GM12878 (cell line): Measurements from ENCODE around the gene MPIG6B. TPM values are rescaled to one million over a fixed set of nuclear protein-coding genes. Genes with fewer than 3 reads are reported as not detected.

Experiments
- ATAC-seq: fragments of 200-7000 bp; cut with Tn5 transposase; 3 replicates; pipeline ENCODE4 v1.9.1; 2020; ENCODE audit warnings: mild to moderate bottlenecking, moderate library complexity
- BruUV-seq: library from RNA; stranded (reverse); fragments of 400-500 nt; replicated peaks from 2 replicates; lab custom pipeline; 2021; lab: Mats Ljungman, UMichigan
- CTCF ChIA-PET: fragments of 300-600 bp; sonication (Branson Sonifier 250); formaldehyde crosslinking; extraction: SDS; loops from one replicate; lab custom pipeline; 2021; ENCODE audit warnings: inconsistent platforms; lab: Yijun Ruan, JAX
- POLR2A ChIA-PET: fragments of 350-600 bp; formaldehyde crosslinking; extraction: SDS; loops from one replicate; lab custom pipeline; 2021; ENCODE audit warnings: inconsistent platforms; lab: Charles Lee
- RAD21 ChIA-PET: fragments of 300-600 bp; sonication (Branson Sonifier 250); formaldehyde crosslinking; loops from one replicate; lab custom pipeline; 2023; ENCODE audit warnings: antibody characterized with exemption; ENCODE audit not compliant: unreplicated experiment; lab: Charles Lee
- SMC1A ChIA-PET: fragments of 300-600 bp; sonication (Branson Sonifier 250); formaldehyde crosslinking; loops from one replicate; lab custom pipeline; 2023; ENCODE audit not compliant: unreplicated experiment, uncharacterized antibody; lab: Charles Lee
- DNase-seq: peaks from one replicate; pipeline ENCODE4 v3.0.0-alpha.2; 2011; ENCODE audit warnings: low read depth, low spot score
- FAIRE-seq: peaks from 3 replicates; lab custom pipeline; 2011; peaks lifted over from hg19 to GRCh38; lab: Jason Lieb, UNC
- H2AFZ ChIP-seq: 2 replicates; pipeline ENCODE4 v1.6.0; 2011; ENCODE audit warnings: low read depth, low read length, control low read depth; ENCODE audit not compliant: control insufficient read depth
- H3K27ac ChIP-seq: 2 replicates; pipeline ENCODE4 v1.5.1; 2011; ENCODE audit warnings: control low read depth; ENCODE audit not compliant: control insufficient read depth, insufficient read depth
- H3K27me3 ChIP-seq, 2 experiments: replicated peaks in 1 of 2; 2 replicates each; pipeline versions ENCODE4 v1.6.0 to v1.6.1; 2011; ENCODE audit warnings: low read length in 1 of 2; ENCODE audit not compliant: control insufficient read depth in 2 of 2, insufficient read depth in 2 of 2
- H3K36me3 ChIP-seq, 2 experiments: 2 replicates each; pipeline ENCODE4 v1.5.1; 2011; ENCODE audit warnings: low read length in 1 of 2; ENCODE audit not compliant: control insufficient read depth in 2 of 2, insufficient read depth in 2 of 2
- H3K4me1 ChIP-seq: 2 replicates; pipeline ENCODE4 v1.6.1; 2011; ENCODE audit warnings: mild to moderate bottlenecking, low read length, moderate library complexity, mixed read lengths; ENCODE audit not compliant: control insufficient read depth, insufficient read depth
- H3K4me2 ChIP-seq: 2 replicates; pipeline ENCODE4 v1.6.0; 2011; ENCODE audit warnings: control low read depth; ENCODE audit not compliant: control insufficient read depth, insufficient read depth
- H3K4me3 ChIP-seq: fragments of 200-600 bp; sonication (generic); 2 replicates; pipeline ENCODE4 v1.5.1; 2016
- H3K79me2 ChIP-seq: 2 replicates; pipeline ENCODE4 v1.6.0; 2011; ENCODE audit warnings: low read length; ENCODE audit not compliant: control insufficient read depth, insufficient read depth
- H3K9ac ChIP-seq: 2 replicates; pipeline ENCODE4 v1.8.0; 2011; ENCODE audit warnings: low read length, control low read depth, mixed read lengths; ENCODE audit not compliant: control insufficient read depth, insufficient read depth
- H3K9me3 ChIP-seq: replicated peaks from 3 replicates; pipeline ENCODE4 v1.5.1; 2011; ENCODE audit warnings: mild to moderate bottlenecking, low read length; ENCODE audit not compliant: control insufficient read depth, insufficient read depth
- H4K20me1 ChIP-seq: 2 replicates; pipeline ENCODE4 v1.6.0; 2011; ENCODE audit not compliant: control insufficient read depth, insufficient read depth
- BACH1 ChIP-seq: fragments of 450-650 bp; IDR thresholded peaks from 2 replicates; pipeline ENCODE4 v1.6.1; 2017; ENCODE audit warnings: mild to moderate bottlenecking, borderline replicate concordance
- HDAC2 ChIP-seq: fragments of 200-600 bp; sonication (generic); IDR thresholded peaks from 2 replicates; pipeline ENCODE4 v1.6.1; 2017
- JUNB ChIP-seq: IDR thresholded peaks from 2 replicates; pipeline ENCODE4 v1.6.1; 2016; ENCODE audit warnings: antibody characterized with exemption, mild to moderate bottlenecking
- KDM1A ChIP-seq: fragments of 200-600 bp; sonication (generic); IDR thresholded peaks from 2 replicates; pipeline ENCODE4 v1.6.1; 2016; ENCODE audit warnings: borderline replicate concordance
- NR2C2 ChIP-seq: IDR thresholded peaks from 2 replicates; pipeline ENCODE4 v1.6.1; 2011; ENCODE audit warnings: borderline replicate concordance, low read depth; ENCODE audit not compliant: control insufficient read depth, insufficient read length
- NRF1 ChIP-seq: conservative IDR thresholded peaks from 2 replicates; pipeline ENCODE4 v1.6.1; 2011; ENCODE audit warnings: mild to moderate bottlenecking, low read depth, low read length, improper control_type of control experiment
- POLR2AphosphoS2 ChIP-seq: IDR thresholded peaks from 2 replicates; pipeline ENCODE4 v1.6.1; 2011; ENCODE audit warnings: low read depth, mild to moderate bottlenecking, low read length, improper control_type of control experiment, moderate library complexity
- RELB ChIP-seq: fragments of 450-650 bp; IDR thresholded peaks from 2 replicates; pipeline ENCODE4 v1.6.1; 2017; ENCODE audit warnings: low read depth, mild to moderate bottlenecking, moderate library complexity
- SPI1 ChIP-seq: IDR thresholded peaks from 2 replicates; pipeline ENCODE4 v1.6.1; 2011; ENCODE audit warnings: low read depth, mild to moderate bottlenecking, low read length, moderate library complexity, borderline replicate concordance; ENCODE audit not compliant: insufficient read depth
- STAT1 ChIP-seq: fragments of 450-650 bp; conservative IDR thresholded peaks from 2 replicates; pipeline ENCODE4 v1.6.1; 2014; ENCODE audit warnings: antibody characterized with exemption, mild to moderate bottlenecking
- SUZ12 ChIP-seq: fragments of 200-600 bp; sonication (generic); IDR thresholded peaks from one replicate; pipeline ENCODE4 v1.6.1; 2018; ENCODE audit warnings: antibody characterized with exemption, mild to moderate bottlenecking; ENCODE audit not compliant: unreplicated experiment
- WRNIP1 ChIP-seq: IDR thresholded peaks from 2 replicates; pipeline ENCODE4 v1.6.1; 2011; ENCODE audit warnings: low read depth, low read length, improper control_type of control experiment, borderline replicate concordance
- ZSCAN29 ChIP-seq: fragments of 450-650 bp; IDR thresholded peaks from 2 replicates; pipeline ENCODE4 v1.6.1; 2017; ENCODE audit warnings: mild to moderate bottlenecking, moderate library complexity
- WGBS: methylation state at CpG from one replicate; pipeline ENCODE4 v1.1.6; 2016; ENCODE audit warnings: low lambda C conversion rate; ENCODE audit not compliant: insufficient replicate concordance, insufficient coverage; ENCODE audit errors: missing lambda C conversion rate; 5-methylcytosine and 5-hydroxymethylcytosine counted together
- in situ Hi-C: fragments of 300-500 bp; cut with MboI; formaldehyde crosslinking; loops from 9 replicates; pipeline ENCODE4 v1.14.3; 2018; ENCODE audit warnings: mixed read lengths
- intact Hi-C: fragments of 100-400 bp; cut with micrococcal nuclease; formaldehyde crosslinking; loops from one replicate; pipeline ENCODE4 v1.14.2; 2022; ENCODE audit not compliant: unreplicated experiment
- polyA plus RNA-seq, 11 experiments: library from polyadenylated mRNA; depleted of rRNA in 4 of 11; unstranded in 6 of 11; stranded (reverse) in 5 of 11; fragments of >200 nt; fragmentation: Nextera tagmentation in 4 of 11; fragmentation: Illumina TruSeq in 1 of 11; extraction: Ambion mirVana in 4 of 11; extraction: Trizol in 1 of 11; gene quantifications; 1 replicate in 1 of 11; 2 replicates in 10 of 11; pipeline versions ENCODE4 v1.2.1 to v1.2.3, GENCODE V29; 2011 to 2016; ENCODE audit warnings: inconsistent platforms in 2 of 11, missing spikeins in 2 of 11, low read depth in 1 of 11
- total RNA-seq, 4 experiments: library from RNA; depleted of rRNA in 3 of 4; stranded (reverse); fragments of >200 nt in 3 of 4; fragmentation: Illumina TruSeq in 1 of 4; extraction: Trizol in 1 of 4; gene quantifications; 2 replicates each; pipeline versions ENCODE4 v1.2.1 to v1.2.3, GENCODE V29; 2013 to 2021
- TF ChIP-seq, protein P1 (sequence below): IDR thresholded peaks from 2 replicates; pipeline ENCODE4 v1.6.1; 2011; ENCODE audit warnings: borderline replicate concordance, low read depth, mild to moderate bottlenecking, moderate library complexity, mixed read lengths, low read length; ENCODE audit not compliant: insufficient read depth; ENCODE audit errors: extremely low read length
- TF ChIP-seq, protein P2 (sequence below): IDR thresholded peaks from 2 replicates; pipeline ENCODE4 v1.6.1; 2012; ENCODE audit warnings: improper control_type of control experiment, low read depth, low read length; ENCODE audit not compliant: insufficient replicate concordance
- TF ChIP-seq, protein P3 (sequence below): IDR thresholded peaks from 2 replicates; pipeline ENCODE4 v1.6.1; 2012; ENCODE audit warnings: low read depth, low read length, improper control_type of control experiment

The MPIG6B gene
- total and polyA plus RNA-seq, 10 of the 15 experiments (the other 5 are each of a cell fraction or from before 2014, with no cell fraction given), result not detected

DNA sequence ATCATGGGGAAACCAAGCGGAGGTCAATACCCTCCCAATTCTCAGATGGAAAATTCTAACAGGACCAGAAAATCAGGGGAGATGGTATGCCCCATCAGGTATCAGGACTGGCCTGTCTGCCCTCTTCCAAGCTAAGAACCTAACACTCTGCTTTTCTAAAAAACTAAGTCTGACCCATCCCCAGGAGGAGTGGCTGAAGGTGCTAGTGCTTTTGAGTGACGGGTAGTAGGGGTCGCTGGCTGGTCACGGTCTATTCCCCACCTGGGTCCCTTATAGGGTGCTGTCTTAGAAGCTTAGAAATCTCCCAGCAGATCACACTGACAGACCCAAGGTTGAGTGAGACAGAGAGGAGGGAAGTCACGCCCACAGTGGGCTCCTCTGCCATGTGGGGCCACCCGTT is 29.6 kb upstream of the MPIG6B start:
- ChIA-PET SMC1A (interaction anchor here (0.6 to 1.7 kb wide), 4 partner anchors 9 to 601 kb away, joined by 3 read pairs; partner anchors contain the start of gene LY6G6F), CTCF (interaction anchor here (0.7 to 2.1 kb wide), 2 partner anchors 10 to 13 kb away, joined by 3 to 4 read pairs; partner anchors contain the start of gene ABHD16A), RAD21 (no interaction called here), POLR2A (interaction anchor here (0.6 to 2.2 kb wide), 3 partner anchors 27 to 72 kb away, joined by 4 to 7 read pairs (median 5); no protein-coding TSS in a partner anchor)
- Histone ChIP-seq H3K4me2 (no peak overlapping the region), H3K4me3 (no peak overlapping the region), H3K79me2 (no peaks in the 10 kb centered on the region), H3K9me3 (no peaks in the 10 kb centered on the region), H3K4me1 (no peaks in the 10 kb centered on the region), H3K36me3 (peaks cover 17 to 29% of the 10 kb centered on the region in 2 experiments), H4K20me1 (no peaks in the 10 kb centered on the region), H3K9ac (no peak overlapping the region), H3K27me3 (no peaks in the 10 kb centered on the region), H3K27ac (no peak overlapping the region), H2AFZ (no peak overlapping the region)
- DNase-seq (no peak), FAIRE-seq (no peak), ATAC-seq (no peak)
- in situ Hi-C loops (no loop called here), intact Hi-C loops (no loop called here)
- WGBS, result 85% methylated on average over 6 of the region's 6 CpGs
- BruUV-seq, result no TSS peak
- TF ChIP-seq, protein P1, sequence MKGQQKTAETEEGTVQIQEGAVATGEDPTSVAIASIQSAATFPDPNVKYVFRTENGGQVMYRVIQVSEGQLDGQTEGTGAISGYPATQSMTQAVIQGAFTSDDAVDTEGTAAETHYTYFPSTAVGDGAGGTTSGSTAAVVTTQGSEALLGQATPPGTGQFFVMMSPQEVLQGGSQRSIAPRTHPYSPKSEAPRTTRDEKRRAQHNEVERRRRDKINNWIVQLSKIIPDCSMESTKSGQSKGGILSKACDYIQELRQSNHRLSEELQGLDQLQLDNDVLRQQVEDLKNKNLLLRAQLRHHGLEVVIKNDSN, result no peak
- no peak for TF ChIP-seq KDM1A
- TF ChIP-seq WRNIP1, result no peak
- TF ChIP-seq SPI1, result no peak
- TF ChIP-seq, protein P2, sequence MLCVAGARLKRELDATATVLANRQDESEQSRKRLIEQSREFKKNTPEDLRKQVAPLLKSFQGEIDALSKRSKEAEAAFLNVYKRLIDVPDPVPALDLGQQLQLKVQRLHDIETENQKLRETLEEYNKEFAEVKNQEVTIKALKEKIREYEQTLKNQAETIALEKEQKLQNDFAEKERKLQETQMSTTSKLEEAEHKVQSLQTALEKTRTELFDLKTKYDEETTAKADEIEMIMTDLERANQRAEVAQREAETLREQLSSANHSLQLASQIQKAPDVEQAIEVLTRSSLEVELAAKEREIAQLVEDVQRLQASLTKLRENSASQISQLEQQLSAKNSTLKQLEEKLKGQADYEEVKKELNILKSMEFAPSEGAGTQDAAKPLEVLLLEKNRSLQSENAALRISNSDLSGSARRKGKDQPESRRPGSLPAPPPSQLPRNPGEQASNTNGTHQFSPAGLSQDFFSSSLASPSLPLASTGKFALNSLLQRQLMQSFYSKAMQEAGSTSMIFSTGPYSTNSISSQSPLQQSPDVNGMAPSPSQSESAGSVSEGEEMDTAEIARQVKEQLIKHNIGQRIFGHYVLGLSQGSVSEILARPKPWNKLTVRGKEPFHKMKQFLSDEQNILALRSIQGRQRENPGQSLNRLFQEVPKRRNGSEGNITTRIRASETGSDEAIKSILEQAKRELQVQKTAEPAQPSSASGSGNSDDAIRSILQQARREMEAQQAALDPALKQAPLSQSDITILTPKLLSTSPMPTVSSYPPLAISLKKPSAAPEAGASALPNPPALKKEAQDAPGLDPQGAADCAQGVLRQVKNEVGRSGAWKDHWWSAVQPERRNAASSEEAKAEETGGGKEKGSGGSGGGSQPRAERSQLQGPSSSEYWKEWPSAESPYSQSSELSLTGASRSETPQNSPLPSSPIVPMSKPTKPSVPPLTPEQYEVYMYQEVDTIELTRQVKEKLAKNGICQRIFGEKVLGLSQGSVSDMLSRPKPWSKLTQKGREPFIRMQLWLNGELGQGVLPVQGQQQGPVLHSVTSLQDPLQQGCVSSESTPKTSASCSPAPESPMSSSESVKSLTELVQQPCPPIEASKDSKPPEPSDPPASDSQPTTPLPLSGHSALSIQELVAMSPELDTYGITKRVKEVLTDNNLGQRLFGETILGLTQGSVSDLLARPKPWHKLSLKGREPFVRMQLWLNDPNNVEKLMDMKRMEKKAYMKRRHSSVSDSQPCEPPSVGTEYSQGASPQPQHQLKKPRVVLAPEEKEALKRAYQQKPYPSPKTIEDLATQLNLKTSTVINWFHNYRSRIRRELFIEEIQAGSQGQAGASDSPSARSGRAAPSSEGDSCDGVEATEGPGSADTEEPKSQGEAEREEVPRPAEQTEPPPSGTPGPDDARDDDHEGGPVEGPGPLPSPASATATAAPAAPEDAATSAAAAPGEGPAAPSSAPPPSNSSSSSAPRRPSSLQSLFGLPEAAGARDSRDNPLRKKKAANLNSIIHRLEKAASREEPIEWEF, result no peak
- TF ChIP-seq NRF1, result no peak
- TF ChIP-seq, protein P3, sequence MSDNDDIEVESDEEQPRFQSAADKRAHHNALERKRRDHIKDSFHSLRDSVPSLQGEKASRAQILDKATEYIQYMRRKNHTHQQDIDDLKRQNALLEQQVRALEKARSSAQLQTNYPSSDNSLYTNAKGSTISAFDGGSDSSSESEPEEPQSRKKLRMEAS, result no peak
- TF ChIP-seq SUZ12, result no peak
- no peak for TF ChIP-seq NR2C2
- no peak for TF ChIP-seq BACH1
- no peak for TF ChIP-seq POLR2AphosphoS2
- TF ChIP-seq RELB, result no peak
- TF ChIP-seq ZSCAN29, result no peak
- TF ChIP-seq JUNB, result no peak
- TF ChIP-seq HDAC2, result no peak
- TF ChIP-seq STAT1, result no peak
